GM18499 (cell line): ENCODE results near the gene SMARCE1.

Source experiments
- ATAC-seq: cut with Tn5 transposase; IDR thresholded peaks from one replicate; pipeline ENCODE4 v1.9.1; 2021; ENCODE audit warnings: moderate number of reproducible peaks; ENCODE audit not compliant: insufficient read depth, unreplicated experiment

Gene SMARCE1

DNA sequence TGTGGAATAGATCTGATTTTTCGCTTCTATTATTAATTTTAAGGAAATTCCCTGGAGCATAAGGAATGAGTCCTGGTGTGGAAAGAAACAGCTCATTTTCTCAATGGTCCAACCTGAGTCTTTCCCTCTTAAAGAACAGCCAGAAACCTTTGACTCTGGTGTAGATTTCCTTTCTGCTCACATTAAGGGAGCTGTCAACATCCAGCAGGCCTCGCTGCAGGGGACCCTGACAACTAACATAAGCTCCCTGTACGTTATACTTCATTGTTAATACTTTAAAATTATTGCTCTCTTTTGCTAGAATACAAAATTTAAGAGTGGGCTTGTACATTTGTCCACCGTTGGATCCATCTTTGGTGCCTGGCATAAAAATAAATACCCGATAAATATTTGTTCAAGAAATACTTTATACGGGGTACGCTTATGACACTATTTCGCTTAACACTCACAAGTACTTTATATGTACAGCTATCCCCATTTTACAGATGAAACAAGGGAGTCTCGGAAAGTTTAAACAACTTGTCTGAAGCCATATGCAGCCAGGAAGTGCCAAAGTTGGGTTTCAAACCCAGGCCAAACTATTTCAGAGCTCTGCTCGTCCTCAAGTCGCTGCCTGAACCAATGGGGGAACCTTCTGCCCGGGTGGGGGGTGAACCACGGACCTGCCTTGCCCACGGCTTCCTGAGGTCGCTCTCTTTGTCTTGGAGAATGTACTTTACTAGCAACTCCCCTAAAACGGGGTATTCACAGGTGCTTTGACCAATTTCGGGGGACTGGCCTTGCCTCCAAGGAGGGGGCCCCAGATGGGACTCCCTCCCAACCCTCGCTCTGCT lies 611 bp downstream of the SMARCE1 start:
- no peak for ATAC-seq

DNA sequence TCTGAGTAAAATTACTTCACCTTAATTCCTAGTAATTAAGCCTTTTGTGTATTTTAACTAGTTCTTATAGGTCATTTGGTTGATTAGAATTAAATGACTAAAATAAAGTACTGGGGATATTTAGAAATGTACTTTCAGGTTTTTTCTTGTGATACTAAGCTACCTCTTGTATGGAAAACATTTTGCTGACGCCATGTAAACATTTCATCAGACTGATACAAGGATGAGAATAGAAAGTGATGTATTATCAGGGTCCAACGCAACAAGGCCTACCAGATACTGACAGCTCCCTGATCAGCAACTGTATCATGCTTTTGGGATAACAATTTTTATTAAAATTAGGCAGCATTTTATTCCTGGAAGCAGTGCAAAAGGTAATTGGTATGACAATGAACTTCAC lies 1.7 kb downstream of the SMARCE1 start:
- ATAC-seq = no peak

- ATAC-seq = no peak
Measured at GRCh38 chr17:40645291-40645690, 2.3 kb downstream of the SMARCE1 start.

DNA sequence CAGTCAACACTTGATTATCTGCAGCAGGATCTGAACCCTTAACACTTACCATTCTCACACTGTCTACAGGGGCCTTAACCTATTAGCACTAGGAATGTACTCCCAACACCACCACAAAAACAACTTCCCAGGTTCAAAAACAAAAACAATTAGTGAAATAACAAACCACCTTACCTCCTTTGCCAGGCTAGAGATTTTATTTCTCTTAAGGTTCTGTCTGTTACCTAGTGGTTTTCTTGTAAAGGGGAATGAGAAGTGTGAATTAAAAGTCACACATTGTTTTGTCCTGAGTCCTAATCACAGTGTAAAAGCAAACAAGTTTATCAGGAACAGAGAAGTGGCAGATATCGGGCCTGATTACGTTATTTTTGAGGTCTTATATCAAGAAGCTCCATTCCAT lies 9.7 kb downstream of the SMARCE1 start:
- ATAC-seq = no peak

- ATAC-seq = no peak
Measured at GRCh38 chr17:40633871-40634270, 13.7 kb downstream of the SMARCE1 start.

GRCh38 chr17:40632216-40632615 lies 15.4 kb downstream of the SMARCE1 start:
- no peak for ATAC-seq

GRCh38 chr17:40629842-40630241 lies 17.8 kb downstream of the SMARCE1 start:
- ATAC-seq = no peak

DNA sequence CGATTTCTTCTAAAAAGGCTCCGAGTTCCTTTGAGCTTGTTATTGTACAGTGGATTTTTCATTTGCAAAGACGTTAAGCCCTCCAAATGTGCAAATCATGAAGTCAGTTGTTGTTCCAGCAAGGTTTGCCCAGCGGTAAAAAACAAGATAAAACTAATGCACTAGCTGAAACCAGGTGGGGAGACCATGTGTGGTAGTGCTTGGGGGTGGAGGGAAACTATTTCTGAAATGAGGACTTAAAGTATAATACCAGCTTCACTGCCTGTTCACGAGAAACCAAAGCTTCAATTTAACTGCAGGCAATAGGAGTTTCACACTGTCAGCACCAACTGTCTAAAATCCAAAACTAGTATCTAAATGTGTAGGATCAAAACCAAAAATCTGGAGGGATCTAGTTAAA lies 22.3 kb downstream of the SMARCE1 start:
- ATAC-seq = no peak

- no peak for ATAC-seq
Measured at GRCh38 chr17:40623419-40624210, 24.0 kb downstream of the SMARCE1 start.

DNA sequence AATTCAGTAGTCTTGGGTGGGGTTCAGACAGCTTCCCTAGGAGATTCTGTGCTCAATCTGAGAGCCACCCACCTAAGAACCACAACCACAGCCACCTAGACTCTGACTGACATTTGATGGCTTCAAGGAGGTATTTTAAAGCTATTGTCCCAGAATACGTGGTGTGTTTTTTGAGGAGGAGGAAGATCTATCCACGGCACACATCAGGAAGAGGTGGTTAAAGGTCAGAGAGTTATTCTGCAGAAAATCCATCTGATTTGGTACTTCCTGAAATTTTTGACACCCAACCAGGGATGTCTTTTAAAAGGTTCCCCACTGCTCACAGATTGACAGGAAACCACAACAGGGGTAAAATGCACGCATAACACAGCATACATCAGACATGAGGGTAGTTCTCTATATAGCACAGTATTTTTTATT lies 25.1 kb downstream of the SMARCE1 start:
- ATAC-seq = no peak

DNA sequence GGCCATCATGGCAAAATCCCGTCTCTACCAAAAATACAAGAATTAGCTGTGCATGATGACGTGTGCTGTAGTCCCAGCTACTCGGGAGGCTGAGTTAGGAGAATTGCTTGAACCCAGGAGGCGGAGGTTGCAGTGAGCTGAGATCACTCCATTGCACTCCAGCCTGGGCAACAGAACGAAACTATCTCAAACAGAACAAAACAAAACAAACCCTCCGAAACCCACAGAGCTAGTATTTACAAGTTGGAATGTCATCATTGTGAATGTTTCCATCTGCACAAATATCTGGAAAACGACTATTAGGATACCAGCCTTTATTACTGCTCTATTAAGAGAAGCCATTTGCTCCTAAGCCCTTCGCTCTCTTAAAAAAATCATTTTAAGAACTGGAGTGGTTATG lies 26.0 kb downstream of the SMARCE1 start:
- ATAC-seq = no peak

- ATAC-seq = no peak
Measured at GRCh38 chr17:40621019-40621418, 26.6 kb downstream of the SMARCE1 start.

GRCh38 chr17:40618754-40619625 lies 28.6 kb downstream of the SMARCE1 start:
- no peak for ATAC-seq

DNA sequence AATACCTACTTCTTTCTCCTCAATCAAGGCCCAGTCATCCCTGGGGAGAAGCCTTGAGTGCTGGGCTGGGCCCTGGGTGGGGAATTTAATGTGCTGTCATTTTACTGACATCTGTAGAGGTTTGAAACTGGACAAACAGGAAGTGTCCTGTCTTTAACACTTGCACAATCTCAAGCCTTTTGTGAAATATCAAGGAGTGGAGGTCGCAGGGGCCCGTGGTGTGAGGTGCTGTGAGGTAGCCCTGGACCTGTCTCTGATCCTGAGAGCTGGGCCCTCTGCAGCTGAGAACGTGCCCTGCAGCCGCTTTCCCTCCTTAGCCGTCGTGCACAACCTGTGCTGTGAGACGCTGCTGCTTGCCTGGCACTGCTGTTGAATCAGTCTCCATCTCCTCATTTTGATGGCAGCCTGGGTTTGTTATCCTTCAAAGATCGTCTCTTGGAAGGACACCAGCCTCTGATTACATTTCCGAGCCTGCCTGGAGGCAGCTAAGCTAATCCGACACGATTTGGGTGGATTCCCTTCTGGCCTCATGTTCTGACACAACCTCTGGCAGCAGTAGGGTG lies 29.9 kb downstream of the SMARCE1 start:
- ATAC-seq = no peak

- ATAC-seq = no peak
Measured at GRCh38 chr17:40616592-40616991, 31.0 kb downstream of the SMARCE1 start.

DNA sequence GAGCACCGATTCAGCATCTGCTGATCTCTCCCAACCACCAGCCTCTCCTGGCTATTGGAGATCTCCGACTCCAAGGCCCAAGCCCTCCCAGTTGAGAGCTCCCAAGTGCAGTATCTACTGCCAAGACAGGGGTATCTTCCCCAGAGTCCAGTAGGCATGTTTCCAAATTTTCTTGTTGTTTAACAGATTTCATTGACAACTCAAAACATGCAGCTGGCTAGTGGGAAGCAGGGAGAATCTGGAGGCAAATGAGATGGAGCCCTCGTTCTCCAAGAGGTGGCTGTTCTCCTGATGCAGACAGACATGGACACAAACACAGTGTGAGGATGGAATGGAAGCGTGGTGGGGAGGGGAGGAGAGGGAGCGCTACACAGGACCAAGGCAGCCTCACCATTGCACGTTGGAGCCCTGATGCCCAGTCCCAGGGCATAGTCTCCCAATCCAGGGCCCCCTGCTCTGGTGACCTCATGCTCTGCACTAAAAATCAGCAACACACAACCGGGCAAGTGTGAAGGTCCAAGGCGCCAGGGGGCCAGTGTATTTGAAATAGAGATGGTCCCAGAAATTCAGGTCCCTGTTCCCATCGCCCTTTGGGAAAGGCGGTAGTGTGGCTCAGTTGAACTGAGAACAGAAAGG lies 31.7 kb downstream of the SMARCE1 start:
- no peak for ATAC-seq

GRCh38 chr17:40615068-40615840 lies 32.4 kb downstream of the SMARCE1 start:
- peak; percentile 51 for ATAC-seq

DNA sequence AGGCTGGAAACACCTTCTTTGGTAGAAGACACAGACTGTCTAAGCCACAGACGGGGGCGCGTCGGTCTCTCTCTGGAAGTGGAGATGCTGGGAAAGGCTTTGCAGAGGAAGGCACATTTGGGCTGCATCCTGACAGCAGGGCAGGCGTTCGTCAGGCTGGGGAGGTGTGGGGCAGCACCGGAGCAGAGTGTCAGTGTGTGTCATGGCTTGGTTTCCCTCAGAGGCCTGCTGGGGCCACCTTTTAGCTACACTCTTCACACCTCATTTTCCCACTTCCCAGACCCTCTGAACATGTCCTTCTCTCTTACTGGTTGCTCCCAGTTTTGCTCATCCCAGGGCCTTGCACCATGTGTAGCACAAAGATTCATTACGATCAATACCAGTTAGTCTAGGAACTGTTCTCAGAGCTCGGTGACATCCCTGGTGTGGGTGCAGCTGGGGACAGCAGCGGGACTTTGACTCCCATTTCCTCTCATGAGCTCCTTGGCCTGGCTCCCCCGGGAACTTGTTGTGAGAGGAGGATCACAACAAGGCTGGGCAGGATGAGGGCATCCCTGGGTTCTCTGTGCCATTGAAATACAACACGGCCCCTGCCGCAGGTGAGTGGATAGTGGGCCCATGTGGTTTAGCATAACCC lies 33.1 kb downstream of the SMARCE1 start:
- no peak for ATAC-seq
